Duodenal mucosa (tissue), 2 donors: ENCODE data around the gene CADM1.

ENCODE experiments used
- H3K27ac ChIP-seq: one replicate; pipeline ENCODE4 v1.7.0; 2013; ENCODE audit warnings: low read depth, low read length
- H3K27me3 ChIP-seq, 2 donors: one replicate each; pipeline ENCODE4 v1.7.0; 2013; ENCODE audit warnings: low read length in 2 of 2, control low read depth in 1 of 2; ENCODE audit not compliant: insufficient read depth in 2 of 2, control insufficient read depth in 1 of 2
- H3K36me3 ChIP-seq, 2 donors: one replicate each; pipeline ENCODE4 v1.7.0; 2013; ENCODE audit warnings: low read length in 2 of 2, control low read depth in 1 of 2; ENCODE audit not compliant: insufficient read depth in 2 of 2, control insufficient read depth in 1 of 2
- H3K4me1 ChIP-seq, 2 donors: one replicate each; pipeline ENCODE4 v1.7.0; 2013; ENCODE audit warnings: low read length in 2 of 2, control low read depth in 1 of 2; ENCODE audit not compliant: insufficient read depth in 2 of 2, control insufficient read depth in 1 of 2
- H3K4me3 ChIP-seq, 2 donors: one replicate each; pipeline ENCODE4 v1.7.0; 2013; ENCODE audit warnings: low read length in 2 of 2, low read depth in 1 of 2
- H3K9ac ChIP-seq, 2 donors: one replicate each; pipeline ENCODE4 v1.7.0; 2013; ENCODE audit warnings: low read length in 2 of 2, low read depth in 1 of 2
- H3K9me3 ChIP-seq, 2 donors: one replicate each; pipeline ENCODE4 v1.7.0; 2013; ENCODE audit warnings: low read length in 2 of 2, control low read depth in 1 of 2; ENCODE audit not compliant: control insufficient read depth in 1 of 2

CADM1 gene

DNA sequence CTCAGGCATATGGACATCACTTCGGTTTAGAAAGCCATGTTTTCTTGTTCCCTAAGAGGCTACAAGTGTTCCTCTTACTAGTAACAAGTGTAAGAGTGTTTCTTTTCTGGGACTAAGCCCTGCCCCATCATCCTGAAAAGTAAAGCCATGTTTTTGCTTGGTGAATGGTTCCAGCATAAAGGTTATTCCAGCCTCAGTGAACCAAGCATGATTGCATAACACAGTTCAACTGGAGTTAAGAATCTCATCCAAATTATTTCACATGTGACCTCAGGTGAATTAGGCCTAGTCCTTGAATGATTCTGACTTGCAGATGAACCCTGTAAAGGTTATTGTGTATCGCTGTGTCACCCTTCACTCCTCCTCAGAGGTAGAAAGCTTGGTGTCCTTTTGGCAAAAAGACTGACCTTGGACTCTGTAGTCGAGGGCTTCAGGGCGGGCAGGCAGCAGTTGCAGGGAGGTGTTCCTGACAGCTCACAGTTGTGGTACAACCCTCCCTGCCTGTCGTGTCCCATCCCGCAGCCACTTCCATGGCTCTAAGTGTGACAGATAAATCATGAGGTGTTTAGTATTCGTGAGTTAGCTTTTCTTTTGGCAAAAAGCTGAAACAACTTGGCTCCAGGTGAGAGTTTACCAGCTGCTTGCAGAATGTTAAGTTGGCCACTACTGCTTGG lies 321.8 kb downstream of the CADM1 start:
- Histone ChIP-seq H3K27me3 (no peaks in the 10 kb centered on the region), H3K27ac (no peak overlapping the region), H3K36me3 (no peaks in the 10 kb centered on the region), H3K9me3 (no peaks in the 10 kb centered on the region), H3K4me1 (no peaks in the 10 kb centered on the region), H3K4me3 (no peak overlapping the region), H3K9ac (no peak overlapping the region)

DNA sequence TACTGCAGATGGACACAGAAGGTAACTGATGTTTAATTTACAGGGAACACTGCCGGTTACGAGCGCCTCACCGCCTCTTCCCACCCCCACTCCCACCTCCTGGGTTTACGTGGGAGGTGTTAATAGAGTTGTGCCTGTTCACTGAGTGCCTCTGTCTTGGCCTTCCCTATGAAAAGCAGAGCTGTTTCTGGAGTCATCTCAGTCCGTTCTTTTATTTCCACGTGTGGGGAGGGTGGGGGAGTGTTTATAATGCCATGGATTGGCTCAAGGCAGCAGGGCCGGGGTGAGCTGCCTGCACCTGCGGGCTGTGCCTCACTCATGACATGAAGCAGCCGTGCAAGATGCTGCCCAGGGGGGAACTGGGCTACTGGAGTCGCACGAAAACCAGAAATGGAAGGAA lies 322.7 kb downstream of the CADM1 start:
- Histone ChIP-seq H3K36me3 (no peaks in the 10 kb centered on the region), H3K4me3 (no peak overlapping the region), H3K4me1 (no peaks in the 10 kb centered on the region), H3K9me3 (no peaks in the 10 kb centered on the region), H3K27ac (no peak overlapping the region), H3K9ac (no peak overlapping the region), H3K27me3 (no peaks in the 10 kb centered on the region)

DNA sequence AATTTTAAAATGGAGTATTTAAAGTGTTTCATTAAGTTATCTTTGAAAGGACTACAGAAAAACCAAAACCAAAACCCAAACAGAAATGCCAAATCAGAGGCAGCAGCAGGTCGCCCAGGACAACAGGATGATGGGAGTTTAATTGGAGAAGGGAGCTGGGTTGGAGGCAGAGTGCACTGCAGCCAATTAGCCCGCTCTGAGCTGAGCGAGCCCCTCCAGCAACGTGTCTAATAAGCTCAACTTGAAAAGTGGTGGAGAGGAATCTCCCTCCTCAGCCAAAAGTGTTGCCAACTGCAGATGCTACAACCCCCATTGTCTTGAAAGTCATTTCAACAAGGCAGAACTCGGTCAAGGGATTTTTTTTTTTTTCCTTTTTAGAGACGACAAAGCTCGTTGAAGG lies 323.9 kb downstream of the CADM1 start:
- no peaks in the 10 kb centered on the region for H3K27me3 ChIP-seq
- no peaks in the 10 kb centered on the region for H3K9me3 ChIP-seq
- no peak overlapping the region for H3K4me3 ChIP-seq
- H3K4me1 ChIP-seq, result no peaks in the 10 kb centered on the region
- H3K9ac ChIP-seq, result no peak overlapping the region
- no peak overlapping the region for H3K27ac ChIP-seq
- no peaks in the 10 kb centered on the region for H3K36me3 ChIP-seq

DNA sequence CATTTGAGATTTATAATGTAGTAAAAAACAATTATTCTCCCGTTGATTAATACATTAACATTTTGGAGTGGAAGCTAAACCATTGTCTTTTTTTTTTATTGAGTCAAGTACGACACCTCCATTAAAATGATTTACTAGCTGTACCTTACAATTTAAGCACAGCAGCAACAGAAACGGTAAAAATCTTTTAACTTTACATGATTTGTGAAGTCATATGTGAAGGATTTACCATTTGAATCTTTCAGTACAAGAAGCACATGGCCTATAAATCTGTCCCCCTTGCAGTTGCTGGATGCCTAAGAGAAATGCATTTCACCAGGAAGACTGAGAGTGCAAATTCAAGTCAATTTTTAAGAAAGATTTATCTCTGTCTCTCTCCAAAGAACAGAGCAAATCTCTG lies 324.6 kb downstream of the CADM1 start:
- H3K9me3 ChIP-seq, result no peaks in the 10 kb centered on the region
- H3K4me1 ChIP-seq, result no peaks in the 10 kb centered on the region
- H3K36me3 ChIP-seq, result no peaks in the 10 kb centered on the region
- H3K27ac ChIP-seq, result no peak overlapping the region
- H3K27me3 ChIP-seq, result no peaks in the 10 kb centered on the region
- H3K4me3 ChIP-seq, result no peak overlapping the region
- H3K9ac ChIP-seq, result no peak overlapping the region

DNA sequence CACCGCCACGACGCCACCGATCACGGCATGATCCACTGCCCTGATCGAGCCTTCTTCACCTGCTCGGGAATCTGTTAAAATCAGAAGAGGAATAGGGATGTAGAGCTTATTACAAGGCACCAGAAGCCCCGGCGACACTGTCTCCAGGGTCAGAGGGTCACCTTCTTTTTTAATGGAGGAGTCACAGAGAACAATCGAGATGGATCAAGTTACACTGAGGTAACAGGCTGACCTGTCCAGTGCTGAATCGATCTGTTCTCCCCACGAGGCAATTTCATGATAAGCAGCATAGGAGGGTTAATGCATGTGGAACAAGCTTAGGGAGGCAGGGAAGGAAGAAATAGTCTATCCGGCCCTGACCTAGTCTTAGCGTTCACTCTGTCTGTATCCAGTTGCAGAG lies 325.5 kb downstream of the CADM1 start:
- Histone ChIP-seq H3K9me3 (no peaks in the 10 kb centered on the region), H3K36me3 (no peaks in the 10 kb centered on the region), H3K27ac (no peak overlapping the region), H3K9ac (no peak overlapping the region), H3K27me3 (no peaks in the 10 kb centered on the region), H3K4me3 (no peak overlapping the region), H3K4me1 (no peaks in the 10 kb centered on the region)

DNA sequence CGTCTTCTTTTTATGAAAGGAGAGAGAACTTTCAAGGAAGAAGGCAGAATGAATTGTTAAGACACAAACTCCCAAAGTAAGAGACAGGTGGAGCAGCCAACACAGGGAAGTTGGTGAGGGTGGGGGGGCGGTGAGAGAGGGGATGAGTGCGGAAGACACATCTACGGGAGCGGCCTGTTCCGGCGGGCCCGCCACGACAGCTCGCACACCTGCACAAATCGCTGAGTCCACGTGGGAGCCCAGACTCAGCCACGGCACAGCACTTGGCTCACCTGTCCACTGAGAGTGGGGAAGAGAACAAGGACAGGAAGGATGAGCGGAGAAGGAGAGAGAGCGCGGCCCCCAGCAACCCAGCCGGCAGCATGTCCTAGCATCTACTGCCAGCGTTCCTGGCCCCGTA lies 331.1 kb downstream of the CADM1 start:
- no peaks in the 10 kb centered on the region for H3K4me1 ChIP-seq
- no peak overlapping the region for H3K4me3 ChIP-seq
- H3K27me3 ChIP-seq, result no peaks in the 10 kb centered on the region
- H3K36me3 ChIP-seq, result no peaks in the 10 kb centered on the region
- no peak overlapping the region for H3K9ac ChIP-seq
- H3K27ac ChIP-seq, result no peak overlapping the region
- no peaks in the 10 kb centered on the region for H3K9me3 ChIP-seq

DNA sequence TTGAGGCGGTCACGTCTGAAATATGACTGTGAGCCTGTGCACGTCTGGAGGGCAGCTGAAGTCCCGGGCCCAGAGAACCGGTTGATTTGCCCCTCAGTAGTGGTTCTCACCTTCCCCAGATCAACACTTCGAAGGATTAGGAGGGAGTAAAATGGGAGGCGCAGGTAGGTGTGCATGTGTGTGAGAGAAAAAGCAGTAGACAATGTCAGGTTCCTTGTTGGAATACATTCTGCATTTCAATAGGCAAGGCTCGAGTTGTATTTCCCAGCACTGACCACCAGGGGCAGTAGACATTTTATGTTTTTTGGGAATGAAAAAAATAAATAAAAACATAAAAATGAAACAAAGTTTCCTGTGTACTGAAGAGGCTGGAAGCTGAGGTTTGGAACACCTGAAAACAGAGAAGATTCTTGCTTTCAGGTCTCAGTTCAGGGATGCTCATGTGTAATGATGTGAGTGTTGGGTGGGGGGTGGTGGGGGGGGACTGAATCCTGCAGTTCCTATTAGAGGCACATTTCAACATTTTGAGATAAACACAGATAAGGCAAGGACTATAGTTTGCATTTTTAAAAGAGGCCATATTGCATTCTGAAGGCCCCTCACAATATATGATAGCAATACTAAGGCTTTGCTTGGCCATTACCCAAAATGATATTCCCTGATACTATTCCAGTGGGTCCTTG lies 333.9 kb downstream of the CADM1 start:
- no peak overlapping the region for H3K27ac ChIP-seq
- no peak overlapping the region for H3K4me3 ChIP-seq
- H3K36me3 ChIP-seq, result no peaks in the 10 kb centered on the region
- H3K9ac ChIP-seq, result no peak overlapping the region
- H3K9me3 ChIP-seq, result no peaks in the 10 kb centered on the region
- H3K27me3 ChIP-seq, result no peaks in the 10 kb centered on the region
- no peaks in the 10 kb centered on the region for H3K4me1 ChIP-seq

DNA sequence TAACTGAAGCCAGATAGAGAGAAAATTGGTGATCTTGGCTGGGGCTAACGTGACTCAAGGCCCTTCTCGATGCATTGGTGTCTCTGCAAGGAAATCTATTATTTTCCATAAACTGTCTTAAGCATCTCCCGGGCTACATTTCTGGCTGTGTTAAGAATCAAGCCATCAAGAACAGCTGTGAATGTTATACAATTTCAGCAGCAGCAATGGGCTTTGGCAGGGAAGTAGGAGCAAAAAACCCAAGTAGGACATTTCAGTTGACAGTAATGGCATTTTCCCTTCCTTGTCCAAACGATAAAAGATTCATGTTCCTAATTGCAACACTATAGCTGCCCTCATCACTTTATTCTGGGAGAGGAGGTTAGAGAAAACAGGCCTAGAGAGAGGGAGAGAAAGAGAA lies 335.0 kb downstream of the CADM1 start:
- Histone ChIP-seq H3K4me3 (no peak overlapping the region), H3K9ac (no peak overlapping the region), H3K27me3 (no peaks in the 10 kb centered on the region), H3K9me3 (no peaks in the 10 kb centered on the region), H3K36me3 (no peaks in the 10 kb centered on the region), H3K4me1 (no peaks in the 10 kb centered on the region), H3K27ac (no peak overlapping the region)

DNA sequence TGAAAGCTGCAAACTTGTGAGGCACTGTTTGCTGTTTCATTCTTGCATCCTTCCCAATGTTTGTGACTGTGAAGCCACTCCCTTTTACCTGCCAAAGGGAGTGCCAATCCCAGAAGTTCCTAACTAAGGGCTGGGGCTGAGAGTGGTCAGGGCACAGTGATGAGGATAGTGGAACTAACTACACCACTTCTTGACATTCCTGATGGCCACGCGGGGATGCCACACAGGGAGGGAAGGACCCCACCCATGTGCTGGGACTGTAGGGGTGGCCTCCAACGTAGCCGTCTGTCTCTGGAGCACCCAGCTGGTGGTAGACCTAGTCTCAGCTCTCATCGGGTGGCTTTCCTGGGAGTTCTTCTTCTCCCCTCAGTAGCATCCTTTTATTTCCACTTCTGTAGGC lies 335.5 kb downstream of the CADM1 start:
- H3K4me1 ChIP-seq, result no peaks in the 10 kb centered on the region
- H3K4me3 ChIP-seq, result no peak overlapping the region
- no peaks in the 10 kb centered on the region for H3K36me3 ChIP-seq
- H3K9ac ChIP-seq, result no peak overlapping the region
- H3K9me3 ChIP-seq, result no peaks in the 10 kb centered on the region
- no peaks in the 10 kb centered on the region for H3K27me3 ChIP-seq
- H3K27ac ChIP-seq, result no peak overlapping the region

DNA sequence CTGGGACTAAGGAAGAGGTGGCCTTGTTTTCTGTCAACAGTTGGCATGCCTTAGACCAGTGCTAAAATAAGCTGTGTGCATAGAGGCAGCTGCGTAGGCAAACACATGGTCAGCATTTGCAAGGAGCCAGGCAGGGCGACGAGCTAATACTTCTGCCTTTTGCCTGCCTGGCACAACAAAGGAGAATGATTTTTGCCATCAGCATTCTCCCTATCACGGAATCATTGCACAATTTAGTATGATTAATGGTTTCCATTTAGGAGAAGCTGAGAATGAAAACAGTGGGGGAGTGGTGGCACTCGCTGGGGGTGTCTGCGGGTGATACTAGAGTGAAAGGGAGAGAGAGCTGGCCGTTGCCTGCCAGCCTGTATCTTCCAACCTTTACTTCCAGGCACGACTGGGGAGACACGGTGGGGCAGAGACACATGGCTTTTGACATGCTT lies 336.0 kb downstream of the CADM1 start:
- Histone ChIP-seq H3K27me3 (no peaks in the 10 kb centered on the region), H3K4me1 (no peaks in the 10 kb centered on the region), H3K36me3 (no peaks in the 10 kb centered on the region), H3K9ac (no peak overlapping the region), H3K9me3 (no peaks in the 10 kb centered on the region), H3K4me3 (no peak overlapping the region), H3K27ac (no peak overlapping the region)
